NCI-H146 treated with DMSO at 0.1 percent for 48 hours (cell line): ENCODE results near the gene DPP9.

ENCODE experiments used
- DNase-seq: peaks from one replicate; lab custom pipeline; 2025; ENCODE audit not compliant: unreplicated experiment; lab: John Stamatoyannopoulos, UW

DPP9 gene

GRCh38 chr19:4636761-4637160, 86.9 kb downstream of the DPP9 start:
- DNase-seq, result no peak

- DNase-seq, result no peak
These were observed 87.4 kb downstream of the DPP9 start for GRCh38 chr19:4636151-4636717.

DNA sequence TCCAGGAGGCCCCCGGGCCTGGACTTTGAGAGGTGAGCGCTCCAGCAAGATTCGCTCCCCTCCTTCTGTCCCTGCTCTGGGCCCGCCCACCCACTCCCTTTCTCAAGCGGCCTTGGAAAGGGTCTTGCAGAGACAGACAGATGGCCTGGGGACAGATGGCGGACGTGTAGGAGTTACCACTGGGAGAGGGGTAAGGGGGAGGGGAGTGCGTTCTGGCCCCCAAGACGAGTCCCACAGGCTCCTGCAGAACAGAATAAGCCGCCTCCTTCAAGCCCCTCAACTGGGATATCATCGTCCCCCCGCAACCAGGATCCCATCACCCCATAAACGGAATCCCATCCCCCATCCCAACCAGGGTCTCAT, 87.9 kb downstream of the DPP9 start:
- no peak for DNase-seq

DNA sequence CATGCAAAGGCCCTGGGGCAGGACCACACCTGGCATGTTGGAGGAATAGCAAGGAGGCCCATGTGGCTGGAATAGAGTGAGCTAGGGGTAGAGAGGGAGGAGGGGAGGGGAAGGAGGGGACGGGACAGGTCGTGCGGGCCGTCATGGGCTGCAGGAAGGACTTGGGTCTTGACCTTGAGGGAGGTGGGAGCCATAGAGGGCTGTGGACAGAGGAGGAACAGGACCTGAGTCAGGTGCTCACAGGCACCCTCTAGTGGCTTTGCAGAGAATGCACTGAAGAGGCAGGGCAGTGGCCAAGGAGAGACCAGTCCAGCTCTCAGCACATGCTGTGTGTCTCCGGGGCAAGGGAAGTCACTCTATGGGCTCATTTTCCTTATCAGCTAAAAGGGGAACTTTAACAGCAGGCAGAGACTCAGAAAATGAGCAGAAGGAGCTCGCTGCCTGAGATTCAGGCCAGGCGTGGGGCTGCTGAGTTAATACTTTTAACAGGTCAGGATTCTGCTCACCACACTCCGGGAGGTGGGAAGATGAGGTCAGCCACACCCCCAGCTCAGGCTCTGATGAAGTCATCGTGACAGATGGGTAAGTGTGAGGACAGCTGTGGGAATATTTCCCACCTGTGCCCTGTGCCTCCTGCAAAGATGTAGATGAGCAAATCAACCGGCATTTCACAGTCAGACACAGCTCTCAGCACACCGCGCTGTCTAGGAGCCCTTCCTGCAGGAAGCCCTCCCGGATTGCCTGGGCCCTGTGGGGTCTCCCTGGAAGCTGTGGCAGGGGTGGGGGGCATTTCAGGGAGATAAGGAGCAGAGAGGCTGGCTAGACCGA, 90.3 kb downstream of the DPP9 start:
- DNase-seq, result no peak
